SK-N-SH (cell line): ENCODE results near the gene TBC1D5. TPM values are rescaled to one million over a fixed set of nuclear protein-coding genes. Genes with fewer than 3 reads are reported as not detected.

Source experiments
- CTCF ChIA-PET: fragments of 300-600, 350-600 bp; formaldehyde crosslinking; extraction: SDS; loops from one replicate; lab custom pipeline; 2021; lab: Yijun Ruan, JAX
- POLR2A ChIA-PET: fragments of 350-600 bp; sonication (Branson Sonifier 250); formaldehyde crosslinking; extraction: SDS; loops from one replicate; lab custom pipeline; 2020; ENCODE audit warnings: antibody characterized with exemption, inconsistent platforms; lab: Yijun Ruan, JAX
- DNase-seq: peaks from one replicate; pipeline ENCODE4 v3.0.0; 2012
- H2AFZ ChIP-seq: fragments of 200-600 bp; sonication (generic); 2 replicates; pipeline ENCODE4 v1.8.1; 2016; ENCODE audit warnings: antibody characterized with exemption, mild to moderate bottlenecking, low read depth
- H3F3A ChIP-seq: fragments of 200-600 bp; sonication (generic); replicated peaks from 2 replicates; pipeline ENCODE3; 2016; ENCODE audit warnings: antibody characterized with exemption, mild to moderate bottlenecking; ENCODE audit not compliant: insufficient read depth
- H3K27ac ChIP-seq, 2 experiments: fragments of 200-500 bp in 1 of 2; fragments of 200-600 bp in 1 of 2; sonication (Bioruptor generic) in 1 of 2; sonication (generic), shearing (Covaris generic) in 1 of 2; 2 replicates each; pipeline versions ENCODE4 v1.5.1 to v1.6.1; 2014 to 2016; ENCODE audit warnings: low read depth in 2 of 2, inconsistent platforms in 1 of 2, low read length in 1 of 2, mild to moderate bottlenecking in 1 of 2, mixed read lengths in 1 of 2
- H3K27me3 ChIP-seq: fragments of 200-600 bp; sonication (generic), shearing (Covaris generic); 2 replicates; pipeline ENCODE4 v1.6.1; 2016; ENCODE audit warnings: mixed run types; ENCODE audit not compliant: insufficient read depth
- H3K36me3 ChIP-seq, 2 experiments: fragments of 200-500 bp in 1 of 2; fragments of 200-600 bp in 1 of 2; sonication (Bioruptor generic) in 1 of 2; sonication (generic) in 1 of 2; replicated peaks in 1 of 2; 2 replicates each; pipeline versions ENCODE3 to v1.5.1; 2014 to 2016; ENCODE audit warnings: low read length in 1 of 2, mild to moderate bottlenecking in 1 of 2; ENCODE audit not compliant: insufficient read depth in 2 of 2, control insufficient read depth in 1 of 2
- H3K4me1 ChIP-seq, 2 experiments: fragments of 200-500 bp in 1 of 2; fragments of 200-600 bp in 1 of 2; sonication (Bioruptor generic) in 1 of 2; sonication (generic), shearing (Covaris generic) in 1 of 2; 2 replicates each; pipeline versions ENCODE4 v1.5.1 to v1.6.1; 2014 to 2016; ENCODE audit warnings: low read depth in 1 of 2, low read length in 1 of 2, mixed run types in 1 of 2; ENCODE audit not compliant: insufficient read depth in 2 of 2, control insufficient read depth in 1 of 2
- H3K4me2 ChIP-seq: fragments of 200-600 bp; sonication (generic), shearing (Covaris generic); 2 replicates; pipeline ENCODE4 v1.6.1; 2017; ENCODE audit warnings: mixed run types
- H3K4me3 ChIP-seq, 2 experiments: fragments of 200-500 bp in 1 of 2; fragments of 200-600 bp in 1 of 2; sonication (Bioruptor generic) in 1 of 2; sonication (generic), shearing (Covaris generic) in 1 of 2; 2 replicates each; pipeline versions ENCODE4 v1.5.1 to v1.8.1; 2014 to 2016; ENCODE audit warnings: low read depth in 2 of 2, inconsistent platforms in 1 of 2, low read length in 1 of 2, mild to moderate bottlenecking in 1 of 2, mixed read lengths in 1 of 2, moderate library complexity in 1 of 2
- H3K79me2 ChIP-seq: fragments of 200-600 bp; sonication (generic); 2 replicates; pipeline ENCODE4 v1.8.1; 2017; ENCODE audit warnings: mild to moderate bottlenecking; ENCODE audit not compliant: insufficient read depth
- H3K9ac ChIP-seq: fragments of 200-600 bp; sonication (generic); 2 replicates; pipeline ENCODE4 v1.6.1; 2017; ENCODE audit warnings: mixed run types
- H3K9me2 ChIP-seq: fragments of 200-600 bp; sonication (generic); 2 replicates; pipeline ENCODE4 v1.6.1; 2017; ENCODE audit warnings: mixed run types
- H3K9me3 ChIP-seq: fragments of 200-600 bp; sonication (generic); 2 replicates; pipeline ENCODE4 v1.6.1; 2017; ENCODE audit warnings: mixed run types, mild to moderate bottlenecking, moderate library complexity
- H4K20me1 ChIP-seq: fragments of 200-600 bp; sonication (generic); 2 replicates; pipeline ENCODE4 v1.6.1; 2017; ENCODE audit warnings: mild to moderate bottlenecking, mixed run types; ENCODE audit not compliant: insufficient read depth
- CHD2 ChIP-seq: fragments of 150-350 bp; IDR thresholded peaks from 2 replicates; pipeline ENCODE4 v1.6.1; 2018; ENCODE audit warnings: low read length; ENCODE audit not compliant: partially characterized antibody
- EP300 ChIP-seq, 2 experiments: IDR thresholded peaks; 2 replicates each; pipeline versions ENCODE4 v1.4.0 to v1.6.1; 2012; ENCODE audit warnings: borderline replicate concordance in 1 of 2, low read depth in 1 of 2, low read length in 1 of 2
- EZH2phosphoT487 ChIP-seq: fragments of 200-600 bp; sonication (generic); IDR thresholded peaks from 2 replicates; pipeline ENCODE4 v1.6.1; 2017; ENCODE audit warnings: low read depth, mixed run types, mild to moderate bottlenecking, antibody characterized with exemption, moderate library complexity, borderline replicate concordance
- FOSL2 ChIP-seq: IDR thresholded peaks from 2 replicates; pipeline ENCODE4 v1.4.0; 2012; ENCODE audit warnings: low read depth, mild to moderate bottlenecking, moderate library complexity, borderline replicate concordance
- FOXJ3 ChIP-seq: sonication (generic); formaldehyde crosslinking; IDR thresholded peaks from 2 replicates; pipeline ENCODE4 v1.5.1; 2020; ENCODE audit warnings: mild to moderate bottlenecking, missing genetic modification reagents
- FOXM1 ChIP-seq: IDR thresholded peaks from 2 replicates; pipeline ENCODE4 v1.4.0; 2012; ENCODE audit warnings: low read depth, mild to moderate bottlenecking
- GATA2 ChIP-seq: sonication (generic); formaldehyde crosslinking; IDR thresholded peaks from 2 replicates; pipeline ENCODE4 v1.5.0; 2020; ENCODE audit warnings: mild to moderate bottlenecking, missing genetic modification reagents
- IRF3 ChIP-seq: fragments of 150-350 bp; IDR thresholded peaks from 2 replicates; pipeline ENCODE4 v1.6.1; 2016; ENCODE audit warnings: mild to moderate bottlenecking, low read depth, low read length
- JUND ChIP-seq: IDR thresholded peaks from 2 replicates; pipeline ENCODE4 v1.4.0; 2012
- MEF2A ChIP-seq: IDR thresholded peaks from 2 replicates; pipeline ENCODE4 v1.4.0; 2012; ENCODE audit warnings: low read depth, borderline replicate concordance
- NRF1 ChIP-seq: IDR thresholded peaks from 2 replicates; pipeline ENCODE4 v1.6.1; 2012; ENCODE audit warnings: low read depth, mild to moderate bottlenecking, low read length
- PBX3 ChIP-seq: IDR thresholded peaks from 2 replicates; pipeline ENCODE4; 2012
- POLR2AphosphoS5 ChIP-seq: IDR thresholded peaks from 2 replicates; pipeline ENCODE4 v1.6.1; 2012; ENCODE audit warnings: low read depth, low read length
- RFX5 ChIP-seq: IDR thresholded peaks from 2 replicates; pipeline ENCODE4 v1.6.1; 2012; ENCODE audit warnings: mild to moderate bottlenecking, improper control_type of control experiment, low read length
- RXRA ChIP-seq: IDR thresholded peaks from 2 replicates; pipeline ENCODE4 v1.4.0; 2012; ENCODE audit warnings: low read depth, mild to moderate bottlenecking, borderline replicate concordance
- SIN3A ChIP-seq: IDR thresholded peaks from 2 replicates; pipeline ENCODE4 v1.6.1; 2012; ENCODE audit warnings: low read depth, mild to moderate bottlenecking, low read length, moderate library complexity, borderline replicate concordance
- SMC3 ChIP-seq: IDR thresholded peaks from 2 replicates; pipeline ENCODE4 v1.6.1; 2012; ENCODE audit warnings: low read depth, low read length, improper control_type of control experiment
- TAF1 ChIP-seq: IDR thresholded peaks from 2 replicates; pipeline ENCODE4 v1.6.1; 2012; ENCODE audit warnings: low read depth, mild to moderate bottlenecking, low read length, moderate library complexity, borderline replicate concordance
- TCF12 ChIP-seq: IDR thresholded peaks from 2 replicates; pipeline ENCODE4 v1.4.0; 2012
- USF2 ChIP-seq: fragments of 150-350 bp; IDR thresholded peaks from 2 replicates; pipeline ENCODE4 v1.6.1; 2017; ENCODE audit warnings: antibody characterized with exemption, low read length, low read depth, borderline replicate concordance
- WGBS: methylation state at CpG from one replicate; pipeline ENCODE4 v1.1.6; 2017; ENCODE audit warnings: low lambda C conversion rate; 5-methylcytosine and 5-hydroxymethylcytosine counted together
- polyA plus RNA-seq, 3 experiments: library from polyadenylated mRNA; depleted of rRNA; stranded (reverse); fragments of >200 nt; gene quantifications; 2 replicates each; pipeline ENCODE4 v1.2.3, GENCODE V29; 2012
- TF ChIP-seq, protein P1 (sequence below): IDR thresholded peaks from 2 replicates; pipeline ENCODE4 v1.6.1; 2012; ENCODE audit warnings: mild to moderate bottlenecking, low read depth, low read length, moderate library complexity
- TF ChIP-seq, protein P2 (sequence below): IDR thresholded peaks from 2 replicates; pipeline ENCODE4 v1.4.0; 2012; ENCODE audit warnings: low read depth, borderline replicate concordance

TBC1D5 gene
- polyA plus RNA-seq, 1 of the 3 experiments (the other 2 are of a cell fraction) = 19.5 TPM

GRCh38 chr3:17260257-17260656 lies 482.2 kb downstream of the TBC1D5 start (continued):
- TF ChIP-seq, protein P1, sequence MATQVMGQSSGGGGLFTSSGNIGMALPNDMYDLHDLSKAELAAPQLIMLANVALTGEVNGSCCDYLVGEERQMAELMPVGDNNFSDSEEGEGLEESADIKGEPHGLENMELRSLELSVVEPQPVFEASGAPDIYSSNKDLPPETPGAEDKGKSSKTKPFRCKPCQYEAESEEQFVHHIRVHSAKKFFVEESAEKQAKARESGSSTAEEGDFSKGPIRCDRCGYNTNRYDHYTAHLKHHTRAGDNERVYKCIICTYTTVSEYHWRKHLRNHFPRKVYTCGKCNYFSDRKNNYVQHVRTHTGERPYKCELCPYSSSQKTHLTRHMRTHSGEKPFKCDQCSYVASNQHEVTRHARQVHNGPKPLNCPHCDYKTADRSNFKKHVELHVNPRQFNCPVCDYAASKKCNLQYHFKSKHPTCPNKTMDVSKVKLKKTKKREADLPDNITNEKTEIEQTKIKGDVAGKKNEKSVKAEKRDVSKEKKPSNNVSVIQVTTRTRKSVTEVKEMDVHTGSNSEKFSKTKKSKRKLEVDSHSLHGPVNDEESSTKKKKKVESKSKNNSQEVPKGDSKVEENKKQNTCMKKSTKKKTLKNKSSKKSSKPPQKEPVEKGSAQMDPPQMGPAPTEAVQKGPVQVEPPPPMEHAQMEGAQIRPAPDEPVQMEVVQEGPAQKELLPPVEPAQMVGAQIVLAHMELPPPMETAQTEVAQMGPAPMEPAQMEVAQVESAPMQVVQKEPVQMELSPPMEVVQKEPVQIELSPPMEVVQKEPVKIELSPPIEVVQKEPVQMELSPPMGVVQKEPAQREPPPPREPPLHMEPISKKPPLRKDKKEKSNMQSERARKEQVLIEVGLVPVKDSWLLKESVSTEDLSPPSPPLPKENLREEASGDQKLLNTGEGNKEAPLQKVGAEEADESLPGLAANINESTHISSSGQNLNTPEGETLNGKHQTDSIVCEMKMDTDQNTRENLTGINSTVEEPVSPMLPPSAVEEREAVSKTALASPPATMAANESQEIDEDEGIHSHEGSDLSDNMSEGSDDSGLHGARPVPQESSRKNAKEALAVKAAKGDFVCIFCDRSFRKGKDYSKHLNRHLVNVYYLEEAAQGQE = no peak
- TF ChIP-seq RXRA (no peak), EP300 (IDR thresholded peaks at IDR 0.05; ENCODE audit: borderline replicate concordance in 1 of 2, low read depth in 1 of 2, low read length in 1 of 2) (no peak), FOXM1 (no peak), MEF2A (no peak), SMC3 (no peak), TCF12 (no peak), NRF1 (no peak)

DNA sequence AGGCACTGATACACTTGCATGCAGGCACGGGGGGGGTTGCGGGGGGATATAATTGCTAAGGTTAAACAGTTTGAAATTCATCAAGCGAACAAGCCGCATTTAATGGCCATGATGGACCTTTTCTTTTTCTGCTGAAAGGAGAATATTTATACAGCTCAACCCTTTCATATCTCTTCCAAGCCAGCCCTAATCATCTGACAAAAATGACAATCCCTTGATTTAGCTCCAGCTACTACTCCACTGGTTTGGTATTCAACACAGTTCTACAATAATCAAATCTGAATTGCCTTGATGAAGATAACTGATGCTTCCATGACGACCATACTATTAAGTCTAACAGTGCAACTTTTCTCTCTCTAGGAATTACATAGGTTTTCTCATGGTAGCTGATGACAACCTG lies 482.7 kb downstream of the TBC1D5 start:
- ChIA-PET POLR2A (no interaction called here), CTCF (interaction anchor here (0.6 to 1.2 kb wide), 7 partner anchors 8 to 658 kb away, joined by 3 to 7 read pairs (median 4); no protein-coding TSS in a partner anchor)
- H3K79me2 ChIP-seq = no peaks in the 10 kb centered on the region
- TF ChIP-seq RXRA = no peak
- no peak for TF ChIP-seq SIN3A
- TF ChIP-seq EZH2phosphoT487 = no peak
- TF ChIP-seq PBX3 = no peak
- TF ChIP-seq, protein P2, sequence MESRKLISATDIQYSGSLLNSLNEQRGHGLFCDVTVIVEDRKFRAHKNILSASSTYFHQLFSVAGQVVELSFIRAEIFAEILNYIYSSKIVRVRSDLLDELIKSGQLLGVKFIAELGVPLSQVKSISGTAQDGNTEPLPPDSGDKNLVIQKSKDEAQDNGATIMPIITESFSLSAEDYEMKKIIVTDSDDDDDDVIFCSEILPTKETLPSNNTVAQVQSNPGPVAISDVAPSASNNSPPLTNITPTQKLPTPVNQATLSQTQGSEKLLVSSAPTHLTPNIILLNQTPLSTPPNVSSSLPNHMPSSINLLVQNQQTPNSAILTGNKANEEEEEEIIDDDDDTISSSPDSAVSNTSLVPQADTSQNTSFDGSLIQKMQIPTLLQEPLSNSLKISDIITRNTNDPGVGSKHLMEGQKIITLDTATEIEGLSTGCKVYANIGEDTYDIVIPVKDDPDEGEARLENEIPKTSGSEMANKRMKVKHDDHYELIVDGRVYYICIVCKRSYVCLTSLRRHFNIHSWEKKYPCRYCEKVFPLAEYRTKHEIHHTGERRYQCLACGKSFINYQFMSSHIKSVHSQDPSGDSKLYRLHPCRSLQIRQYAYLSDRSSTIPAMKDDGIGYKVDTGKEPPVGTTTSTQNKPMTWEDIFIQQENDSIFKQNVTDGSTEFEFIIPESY = no peak
- no peak for TF ChIP-seq RFX5
- TF ChIP-seq CHD2 = no peak
- no peak for TF ChIP-seq IRF3
- TF ChIP-seq JUND = no peak
- no peak for TF ChIP-seq MEF2A
- no peak for TF ChIP-seq USF2
- TF ChIP-seq TCF12 = no peak
- no peak for TF ChIP-seq POLR2AphosphoS5
- no peak for TF ChIP-seq TAF1
- no peak for TF ChIP-seq FOSL2
- no peak for TF ChIP-seq GATA2 (CRISPR knock-in tag)
- TF ChIP-seq FOXJ3 (CRISPR knock-in tag) = no peak

More for the DNA sequence above, 482.7 kb downstream of the TBC1D5 start:
- Histone ChIP-seq H3K27ac (no peak overlapping the region), H3K4me2 (no peak overlapping the region), H4K20me1 (no peaks in the 10 kb centered on the region), H3K4me1 (no peaks in the 10 kb centered on the region; a peak in 1 of 4 replicates), H3K9me2 (no peaks in the 10 kb centered on the region), H3K27me3 (no peaks in the 10 kb centered on the region), H3K9ac (no peak overlapping the region), H3K9me3 (no peaks in the 10 kb centered on the region), H2AFZ (no peak overlapping the region), H3K4me3 (no peak overlapping the region), H3K36me3 (no peaks in the 10 kb centered on the region), H3F3A (peaks cover 7% of the 10 kb centered on the region)
- WGBS = 71% methylated on average over 5 of the region's 5 CpGs
- DNase-seq = no peak
